Measurements from ENCODE around the gene OR6A2. TPM values are rescaled to one million over a fixed set of nuclear protein-coding genes. Genes with fewer than 3 reads are reported as not detected.
A peak's percentile ranks its signal among the peaks of the same experiment; 100 is the strongest.

The OR6A2 gene
- total RNA-seq, 2 experiments from 2014 or later, result 0.16 to 0.38 TPM

GRCh38 chr11:6747097-6747668 lies 52.3 kb downstream of the OR6A2 start:
- Mint-ChIP-seq H3K27ac (no peak overlapping the region), H3K27me3 (no peaks in the 10 kb centered on the region), H3K4me3 (no peak overlapping the region), H3K4me1 (ENCODE audit: low read depth) (peaks cover 22% of the 10 kb centered on the region), H3K9me3 (no peaks in the 10 kb centered on the region), H3K36me3 (ENCODE audit: low read depth) (peaks cover 7% of the 10 kb centered on the region)
- ChIA-PET CTCF (interaction anchor here (0.9 to 17.9 kb wide), 8 partner anchors 9 to 135 kb away, joined by 4 to 367 read pairs (median 6); partner anchors contain the start of genes MRPL17 and TAF10), POLR2A (interaction anchor here (0.9 to 2.3 kb wide), 8 partner anchors 8 to 266 kb away, joined by 3 to 12 read pairs (median 4); partner anchors contain the start of genes ARFIP2 and TIMM10B)
- DNase-seq (no peak), ATAC-seq (peak; percentile 21)
- TF ChIP-seq CTCF (IDR thresholded peaks at IDR 0.05), result no peak
- intact Hi-C loops (cut with micrococcal nuclease), result loop anchor here (10.0 kb wide), 1 partner anchor 132 kb away; the partner anchor contains the start of genes TAF10 and TPP1

- no peak overlapping the region for H3K27ac Mint-ChIP-seq
- no peak overlapping the region for H3K4me3 Mint-ChIP-seq
- H3K27me3 Mint-ChIP-seq, result no peaks in the 10 kb centered on the region
- ATAC-seq (peak; percentile 41), DNase-seq (no peak)
- H3K4me1 Mint-ChIP-seq (ENCODE audit: low read depth), result peaks cover 27% of the 10 kb centered on the region
- POLR2A ChIA-PET, result interaction anchor here (0.6 to 2.3 kb wide), 7 partner anchors 9 to 266 kb away, joined by 3 to 12 read pairs (median 5); partner anchors contain the start of genes ARFIP2 and TIMM10B
- CTCF ChIA-PET, result interaction anchor here (0.9 to 17.9 kb wide), 11 partner anchors 9 to 135 kb away, joined by 3 to 367 read pairs (median 5); partner anchors contain the start of genes MRPL17 and TAF10
- H3K9me3 Mint-ChIP-seq, result no peaks in the 10 kb centered on the region
- peaks cover 7% of the 10 kb centered on the region for H3K36me3 Mint-ChIP-seq (ENCODE audit: low read depth)
- TF ChIP-seq CTCF (IDR thresholded peaks at IDR 0.05), result no peak
- intact Hi-C loops (cut with micrococcal nuclease), result loop anchor here (10.0 kb wide), 1 partner anchor 132 kb away; the partner anchor contains the start of genes TAF10 and TPP1
Observed at GRCh38 chr11:6746626-6747025, 52.9 kb downstream of the OR6A2 start.

GRCh38 chr11:6746086-6746618 lies 53.3 kb downstream of the OR6A2 start:
- no peak overlapping the region for H3K4me3 Mint-ChIP-seq
- no peak overlapping the region for H3K27ac Mint-ChIP-seq
- H3K36me3 Mint-ChIP-seq (ENCODE audit: low read depth), result peaks cover 7% of the 10 kb centered on the region
- intact Hi-C loops (cut with micrococcal nuclease), result loop anchor here (10.0 kb wide), 1 partner anchor 131 kb away; the partner anchor contains the start of genes TAF10 and TPP1
- POLR2A ChIA-PET, result interaction anchor here (0.6 to 2.3 kb wide), 10 partner anchors 9 to 328 kb away, joined by 3 to 12 read pairs (median 4); no protein-coding TSS in a partner anchor
- H3K27me3 Mint-ChIP-seq, result no peaks in the 10 kb centered on the region
- ATAC-seq (peak; percentile 82), DNase-seq (peak; percentile 63)
- CTCF ChIA-PET, result interaction anchor here (0.8 to 17.9 kb wide), 12 partner anchors 8 to 134 kb away, joined by 3 to 367 read pairs (median 6); partner anchors contain the start of genes MRPL17 and TAF10
- TF ChIP-seq CTCF (IDR thresholded peaks at IDR 0.05), result no peak
- H3K9me3 Mint-ChIP-seq, result no peaks in the 10 kb centered on the region
- H3K4me1 Mint-ChIP-seq (ENCODE audit: low read depth), result peaks cover 29% of the 10 kb centered on the region

GRCh38 chr11:6745465-6746015 lies 53.9 kb downstream of the OR6A2 start:
- no peaks in the 10 kb centered on the region for H3K27me3 Mint-ChIP-seq
- H3K4me3 Mint-ChIP-seq, result no peak overlapping the region
- peaks cover 33% of the 10 kb centered on the region for H3K4me1 Mint-ChIP-seq (ENCODE audit: low read depth)
- H3K9me3 Mint-ChIP-seq, result no peaks in the 10 kb centered on the region
- no peak overlapping the region for H3K27ac Mint-ChIP-seq
- ChIA-PET POLR2A (interaction anchor here (0.5 to 2.3 kb wide), 8 partner anchors 9 to 369 kb away, joined by 3 to 9 read pairs (median 3); no protein-coding TSS in a partner anchor), CTCF (interaction anchor here (0.8 to 17.9 kb wide), 11 partner anchors 8 to 215 kb away, joined by 3 to 367 read pairs (median 5); partner anchors contain the start of genes MRPL17 and TAF10)
- intact Hi-C loops (cut with micrococcal nuclease), result loop anchor here (10.0 kb wide), 1 partner anchor 131 kb away; the partner anchor contains the start of genes TAF10 and TPP1
- TF ChIP-seq CTCF (IDR thresholded peaks at IDR 0.05), result no peak
- DNase-seq (no peak), ATAC-seq (peak; percentile 17)
- H3K36me3 Mint-ChIP-seq (ENCODE audit: low read depth), result peaks cover 11% of the 10 kb centered on the region
